HepG2 (cell line): ENCODE results near the gene PTGES3. TPM values are rescaled to one million over a fixed set of nuclear protein-coding genes. Genes with fewer than 3 reads are reported as not detected.

Experiments used
- ARID4A ChIP-seq: sonication (generic); formaldehyde crosslinking; IDR thresholded peaks from 2 replicates; pipeline ENCODE4 v1.5.0; 2020; ENCODE audit warnings: mild to moderate bottlenecking, missing genetic modification reagents, borderline replicate concordance
- CAMTA2 ChIP-seq: sonication (generic); formaldehyde crosslinking; IDR thresholded peaks from 2 replicates; pipeline ENCODE4 v1.4.0; 2020; ENCODE audit warnings: mild to moderate bottlenecking, missing genetic modification reagents, borderline replicate concordance
- FOXC1 ChIP-seq: sonication (generic); formaldehyde crosslinking; IDR thresholded peaks from 2 replicates; pipeline ENCODE4 v1.8.0; 2022; ENCODE audit warnings: mild to moderate bottlenecking, missing genetic modification reagents, borderline replicate concordance
- FOXO1 ChIP-seq: sonication (generic); formaldehyde crosslinking; IDR thresholded peaks from 2 replicates; pipeline ENCODE4 v1.4.0; 2020; ENCODE audit warnings: missing genetic modification reagents
- GTF3A ChIP-seq: sonication (generic); formaldehyde crosslinking; conservative IDR thresholded peaks from 2 replicates; pipeline ENCODE4 v1.4.0; 2020; ENCODE audit warnings: mild to moderate bottlenecking, missing genetic modification reagents
- HIC2 ChIP-seq: sonication (generic); formaldehyde crosslinking; IDR thresholded peaks from 2 replicates; pipeline ENCODE4 v1.9.0; 2022; ENCODE audit warnings: low read depth, missing genetic modification reagents
- KLF15 ChIP-seq: sonication (generic); formaldehyde crosslinking; IDR thresholded peaks from 2 replicates; pipeline ENCODE4 v1.8.1; 2023; ENCODE audit warnings: borderline replicate concordance, mild to moderate bottlenecking, inconsistent platforms, missing genetic modification reagents, mixed read lengths
- NCOA1 ChIP-seq: sonication (generic); formaldehyde crosslinking; IDR thresholded peaks from 2 replicates; pipeline ENCODE4 v1.9.0; 2021; ENCODE audit warnings: missing genetic modification reagents
- NFYB ChIP-seq: sonication (generic); formaldehyde crosslinking; IDR thresholded peaks from 2 replicates; pipeline ENCODE4 v1.4.0; 2020; ENCODE audit warnings: missing genetic modification reagents
- TARDBP ChIP-seq: sonication (generic); formaldehyde crosslinking; IDR thresholded peaks from 2 replicates; pipeline ENCODE4 v1.8.0; 2022; ENCODE audit warnings: mild to moderate bottlenecking, missing genetic modification reagents
- YEATS2 ChIP-seq: sonication (generic); formaldehyde crosslinking; IDR thresholded peaks from 2 replicates; pipeline ENCODE4 v1.4.0; 2020; ENCODE audit warnings: missing genetic modification reagents, borderline replicate concordance
- ZFP90 ChIP-seq: sonication (generic); formaldehyde crosslinking; IDR thresholded peaks from 2 replicates; pipeline ENCODE4 v1.8.0; 2022; ENCODE audit warnings: missing genetic modification reagents, mild to moderate bottlenecking, inconsistent platforms, borderline replicate concordance
- ZFX ChIP-seq: sonication (generic); formaldehyde crosslinking; IDR thresholded peaks from 2 replicates; pipeline ENCODE4 v1.4.0; 2020; ENCODE audit warnings: mild to moderate bottlenecking, low read depth, missing genetic modification reagents, moderate library complexity
- ZNF10 ChIP-seq: sonication (generic); formaldehyde crosslinking; IDR thresholded peaks from 2 replicates; pipeline ENCODE4 v1.4.0; 2020; ENCODE audit warnings: mild to moderate bottlenecking, low read depth, missing genetic modification reagents, borderline replicate concordance
- ZNF224 ChIP-seq: sonication (generic); formaldehyde crosslinking; IDR thresholded peaks from 2 replicates; pipeline ENCODE4 v1.5.0; 2020; ENCODE audit warnings: mild to moderate bottlenecking, missing genetic modification reagents
- ZNF263 ChIP-seq: sonication (generic); formaldehyde crosslinking; IDR thresholded peaks from 2 replicates; pipeline ENCODE4 v1.4.0; 2020; ENCODE audit warnings: missing genetic modification reagents
- ZNF652 ChIP-seq: IDR thresholded peaks from 2 replicates; pipeline ENCODE4 v1.6.1; 2016; ENCODE audit warnings: low read depth, borderline replicate concordance
- ZNF713 ChIP-seq: sonication (generic); formaldehyde crosslinking; IDR thresholded peaks from 2 replicates; pipeline ENCODE4 v1.4.0; 2020; ENCODE audit warnings: mild to moderate bottlenecking, missing genetic modification reagents
- polyA plus RNA-seq, 8 experiments: library from polyadenylated mRNA; depleted of rRNA in 3 of 8; stranded (reverse) in 7 of 8; unstranded in 1 of 8; fragments of >200 nt; fragmentation: Illumina TruSeq in 4 of 8; extraction: Trizol in 4 of 8; gene quantifications; 2 replicates each; pipeline versions ENCODE4 v1.2.1 to v1.2.3, GENCODE V29; 2011 to 2016; ENCODE audit warnings: low read depth in 4 of 8, missing spikeins in 1 of 8, mixed read lengths in 1 of 8; ENCODE audit not compliant: insufficient read depth in 1 of 8
- total RNA-seq, 5 experiments: library from RNA; depleted of rRNA; stranded (reverse); fragments of >200 nt; fragmentation: Illumina TruSeq; extraction: Trizol; gene quantifications; 2 replicates each; pipeline ENCODE4 v1.2.3, GENCODE V29; 2016; ENCODE audit warnings: low read depth in 1 of 5
- TF ChIP-seq, protein P1 (sequence below): sonication (generic); formaldehyde crosslinking; IDR thresholded peaks from 2 replicates; pipeline ENCODE4 v1.8.0; 2022; ENCODE audit warnings: low read depth, missing genetic modification reagents
- TF ChIP-seq, protein P2 (sequence below): sonication (generic); formaldehyde crosslinking; IDR thresholded peaks from 2 replicates; pipeline ENCODE4 v1.5.1; 2020; ENCODE audit warnings: missing genetic modification reagents, mild to moderate bottlenecking, borderline replicate concordance

PTGES3 gene
- total and polyA plus RNA-seq, 2 of the 13 experiments (the other 11 are each of a cell fraction or from before 2014, with no cell fraction given): 54.4 to 159 TPM

DNA sequence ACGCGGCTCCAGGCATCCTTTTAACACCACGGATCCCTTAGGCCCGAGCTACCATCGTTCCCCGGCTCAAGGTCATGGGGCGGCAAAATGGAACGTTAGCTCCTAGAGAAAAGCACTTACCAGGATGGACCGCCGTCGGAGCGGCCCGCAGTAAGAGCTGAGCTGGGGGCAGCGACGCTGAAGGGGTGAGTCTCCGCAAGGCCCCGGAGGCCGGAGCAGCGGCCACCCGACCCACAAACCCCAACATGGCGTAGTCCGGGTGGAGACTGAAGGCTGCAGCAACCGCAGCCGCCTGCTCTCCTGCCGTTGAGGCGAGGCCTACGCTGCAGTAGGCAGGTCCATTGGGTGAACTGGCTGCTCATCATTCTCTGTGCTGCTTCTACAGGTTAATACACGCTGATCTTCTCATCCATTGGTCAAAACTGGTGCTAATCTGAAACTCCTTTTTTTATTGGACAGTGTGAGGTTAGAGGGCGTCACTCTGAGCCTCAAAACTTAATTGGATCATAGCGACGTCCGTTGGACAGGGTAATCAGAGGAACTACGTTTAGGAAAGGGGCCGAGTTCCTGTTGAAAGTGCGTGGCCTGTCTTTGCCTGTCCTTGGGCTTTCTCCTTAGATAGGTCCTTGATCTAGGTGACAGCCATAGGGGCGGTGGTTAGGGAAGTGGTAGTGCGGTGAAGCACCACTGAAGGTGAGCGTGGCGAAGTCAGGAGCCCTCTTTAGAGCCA lies 42.2 kb downstream of the PTGES3 start, which contains the start of gene ATP5F1B (continued):
- TF ChIP-seq ZNF263 (CRISPR knock-in tag) (no peak), TARDBP (CRISPR knock-in tag) (peak; percentile 66; the same call in 1 of the 2 replicates), ZNF224 (CRISPR knock-in tag) (0 out of 2 replicates have a peak, but pooled peaks have one; percentile 70), ZNF713 (CRISPR knock-in tag) (no peak), ZNF10 (CRISPR knock-in tag) (no peak), ARID4A (CRISPR knock-in tag) (peak; percentile 94), ZFP90 (no peak), FOXO1 (CRISPR knock-in tag) (peak; percentile 21), ZNF652 (CRISPR knock-in tag) (no peak), KLF15 (CRISPR knock-in tag) (0 out of 2 replicates have a peak, but pooled peaks have one; percentile 44), HIC2 (CRISPR knock-in tag) (no peak), YEATS2 (CRISPR knock-in tag) (peak; percentile 87; the same call in 1 of the 2 replicates), CAMTA2 (CRISPR knock-in tag) (peak; percentile 19; the same call in 1 of the 2 replicates), ZFX (peak; percentile 98), FOXC1 (peak; percentile 76; the same call in 1 of the 2 replicates), GTF3A (CRISPR knock-in tag) (no peak), NFYB (CRISPR knock-in tag) (peak; percentile 99), NCOA1 (CRISPR knock-in tag) (no peak; the same call in 1 of the 2 replicates)
- TF ChIP-seq, protein P1, sequence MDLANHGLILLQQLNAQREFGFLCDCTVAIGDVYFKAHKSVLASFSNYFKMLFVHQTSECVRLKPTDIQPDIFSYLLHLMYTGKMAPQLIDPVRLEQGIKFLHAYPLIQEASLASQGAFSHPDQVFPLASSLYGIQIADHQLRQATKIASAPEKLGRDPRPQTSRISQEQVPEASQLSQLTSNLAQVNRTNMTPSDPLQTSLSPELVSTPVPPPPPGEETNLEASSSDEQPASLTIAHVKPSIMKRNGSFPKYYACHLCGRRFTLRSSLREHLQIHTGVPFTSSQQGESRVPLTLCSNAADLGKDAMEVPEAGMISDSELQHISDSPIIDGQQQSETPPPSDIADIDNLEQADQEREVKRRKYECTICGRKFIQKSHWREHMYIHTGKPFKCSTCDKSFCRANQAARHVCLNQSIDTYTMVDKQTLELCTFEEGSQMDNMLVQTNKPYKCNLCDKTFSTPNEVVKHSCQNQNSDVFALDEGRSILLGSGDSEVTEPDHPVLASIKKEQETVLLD: no peak
- TF ChIP-seq, protein P2, sequence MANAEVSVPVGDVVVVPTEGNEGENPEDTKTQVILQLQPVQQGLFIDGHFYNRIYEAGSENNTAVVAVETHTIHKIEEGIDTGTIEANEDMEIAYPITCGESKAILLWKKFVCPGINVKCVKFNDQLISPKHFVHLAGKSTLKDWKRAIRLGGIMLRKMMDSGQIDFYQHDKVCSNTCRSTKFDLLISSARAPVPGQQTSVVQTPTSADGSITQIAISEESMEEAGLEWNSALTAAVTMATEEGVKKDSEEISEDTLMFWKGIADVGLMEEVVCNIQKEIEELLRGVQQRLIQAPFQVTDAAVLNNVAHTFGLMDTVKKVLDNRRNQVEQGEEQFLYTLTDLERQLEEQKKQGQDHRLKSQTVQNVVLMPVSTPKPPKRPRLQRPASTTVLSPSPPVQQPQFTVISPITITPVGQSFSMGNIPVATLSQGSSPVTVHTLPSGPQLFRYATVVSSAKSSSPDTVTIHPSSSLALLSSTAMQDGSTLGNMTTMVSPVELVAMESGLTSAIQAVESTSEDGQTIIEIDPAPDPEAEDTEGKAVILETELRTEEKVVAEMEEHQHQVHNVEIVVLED (CRISPR knock-in tag): no peak; the same call in 1 of the 2 replicates
